Measurements from ENCODE around the gene PLPP2. TPM values are rescaled to one million over a fixed set of nuclear protein-coding genes. Genes with fewer than 3 reads are reported as not detected.

PLPP2 gene
- total RNA-seq, 1 experiment from 2014 or later = 111 TPM

- DNase-seq (ENCODE audit: low spot score) = no peak
Observed at GRCh38 chr19:293436-294110, 2.4 kb upstream of the PLPP2 start.

GRCh38 chr19:292951-293350 lies 1.7 kb upstream of the PLPP2 start:
- no peak for DNase-seq (ENCODE audit: low spot score)

DNA sequence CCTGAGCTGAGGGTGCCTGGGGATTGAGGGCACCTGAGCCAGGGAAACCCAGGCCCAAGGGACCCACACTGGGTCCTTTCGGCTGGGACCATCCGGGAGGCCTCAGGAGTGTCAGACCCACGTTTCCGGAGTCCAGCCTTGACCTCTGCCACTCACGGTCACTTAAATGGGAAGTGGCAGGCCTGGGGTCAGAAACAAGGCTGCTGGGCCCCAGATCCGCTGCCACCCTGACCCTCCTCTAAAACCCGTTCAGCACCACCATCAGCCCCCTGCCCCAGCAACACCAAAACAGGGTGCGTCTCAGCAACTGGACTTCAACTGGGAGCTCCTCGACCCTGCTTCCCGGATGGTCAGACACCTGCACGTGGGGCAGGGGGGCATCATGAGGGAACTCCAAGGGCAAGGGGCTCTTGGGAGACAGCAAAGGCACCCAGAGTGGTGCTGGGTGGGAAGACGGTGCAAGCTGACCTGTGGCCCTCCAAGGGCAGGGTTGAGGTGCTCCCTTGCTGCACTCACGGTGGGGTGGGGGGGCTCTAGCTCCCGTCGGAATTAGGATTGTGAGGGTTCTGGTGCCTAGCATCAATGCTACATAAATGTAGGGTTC lies 1.2 kb upstream of the PLPP2 start:
- DNase-seq (ENCODE audit: low spot score) = no peak

GRCh38 chr19:291561-292280 lies 518 bp upstream of the PLPP2 start:
- no peak for DNase-seq (ENCODE audit: low spot score)

DNA sequence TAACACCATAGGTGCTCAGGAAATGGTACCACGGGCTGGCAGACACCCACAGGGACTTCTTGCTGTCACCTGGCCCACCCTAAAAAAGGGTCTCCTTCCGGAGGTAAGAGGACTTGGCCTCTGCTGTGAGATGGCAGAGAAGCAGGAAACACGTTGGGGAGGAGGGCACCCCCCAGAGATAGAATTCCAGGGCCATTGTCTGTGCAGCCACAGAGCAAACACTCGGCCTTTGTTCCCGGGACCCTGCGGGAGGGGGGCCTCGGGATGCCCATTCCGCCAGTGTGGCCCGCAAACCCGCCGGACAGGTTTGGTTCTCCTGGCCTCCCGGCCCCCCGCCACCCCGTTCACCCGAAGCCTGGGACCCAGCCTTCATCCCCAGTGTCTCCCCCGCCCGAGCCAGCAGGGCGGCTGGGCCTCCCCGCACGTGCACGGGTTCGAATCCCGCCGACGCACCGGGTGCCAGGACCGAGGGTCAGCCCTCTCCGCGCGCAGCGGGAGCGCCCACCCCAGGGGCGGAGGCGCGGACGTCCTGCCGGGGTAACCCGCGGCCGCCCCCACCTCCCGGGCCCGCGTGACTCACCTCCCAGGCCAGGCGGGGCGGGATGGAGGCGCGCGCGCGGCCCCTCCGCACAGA lies 714 bp downstream of the PLPP2 start:
- no peak for DNase-seq (ENCODE audit: low spot score)

DNA sequence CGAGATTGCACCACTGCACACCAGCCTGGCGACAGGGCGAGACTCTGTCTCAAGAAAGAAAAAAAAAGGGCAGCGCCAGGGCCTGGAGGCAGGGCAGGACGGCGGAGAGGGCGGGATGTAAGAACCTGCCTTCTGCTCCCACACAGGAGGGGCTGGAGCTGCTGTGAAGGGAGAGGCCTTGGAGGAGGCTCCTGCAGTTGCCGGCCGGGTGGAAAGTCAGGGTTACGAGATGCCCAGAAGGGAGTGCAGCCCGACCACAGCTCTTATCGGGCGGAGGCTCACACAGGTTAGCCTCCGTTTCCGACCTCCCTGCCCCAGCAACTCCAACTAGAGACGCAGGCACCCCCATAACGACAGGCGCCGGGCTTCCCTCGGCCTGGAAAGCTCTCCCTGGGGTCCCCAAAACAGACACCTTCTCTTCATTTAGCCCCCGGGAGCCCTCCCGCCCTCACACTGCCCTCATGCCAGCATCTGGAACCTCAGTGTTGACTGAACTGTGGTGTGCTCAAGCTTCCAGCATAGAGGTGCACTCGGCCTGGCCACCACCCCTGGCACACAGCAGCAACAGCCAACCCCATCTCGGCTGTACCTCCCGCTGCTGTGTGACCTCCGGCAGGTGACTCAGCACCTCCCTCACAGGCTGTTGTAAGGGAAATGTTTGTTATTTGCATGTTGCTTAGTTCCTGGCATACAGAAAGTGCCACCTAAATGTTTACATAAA lies 1.4 kb downstream of the PLPP2 start:
- peak; percentile 81 for DNase-seq (ENCODE audit: low spot score)

DNA sequence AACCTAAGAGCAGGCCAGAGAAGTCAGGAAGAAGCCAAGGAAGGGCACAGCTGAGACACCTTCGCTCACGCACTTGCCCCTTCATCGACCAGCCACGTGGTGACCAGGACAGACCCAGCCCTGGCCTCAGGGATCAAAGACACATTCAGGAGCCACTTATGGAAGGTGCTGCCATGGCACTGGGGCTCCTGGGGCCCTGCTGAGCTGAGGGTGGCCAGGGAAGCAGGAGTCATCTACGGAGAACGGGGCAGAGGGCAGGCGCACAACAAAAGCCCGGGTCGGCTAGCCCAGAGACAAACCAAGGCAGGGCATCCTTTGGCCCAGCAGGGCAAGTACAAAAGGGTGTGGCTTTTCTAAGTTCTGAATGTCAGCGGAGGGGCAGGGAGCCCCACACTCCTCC lies 2.3 kb downstream of the PLPP2 start:
- DNase-seq (ENCODE audit: low spot score) = no peak

DNA sequence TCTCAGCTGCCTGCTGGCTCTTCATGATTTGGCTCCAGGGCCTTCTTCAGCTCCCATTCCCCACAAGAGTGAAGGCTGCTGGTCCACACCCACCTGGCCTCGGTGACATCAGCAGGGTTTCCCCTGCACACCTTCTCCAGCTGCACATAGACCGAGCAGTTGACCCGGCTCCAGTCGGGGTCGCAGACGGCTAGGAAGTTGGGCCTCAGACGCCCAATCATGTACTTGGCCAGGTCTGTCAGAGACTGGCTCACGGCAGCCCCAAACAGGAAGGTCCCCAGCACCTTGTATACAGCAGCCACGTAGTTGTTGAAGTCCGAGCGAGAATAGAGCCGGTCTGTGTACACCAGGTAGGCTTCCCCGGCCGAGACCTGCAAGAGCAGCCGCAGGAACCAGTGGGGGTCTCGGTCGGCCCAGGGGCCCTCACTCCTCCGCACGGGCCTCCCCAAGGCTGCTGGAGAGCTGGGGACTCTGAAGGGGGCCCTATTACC lies 3.8 kb downstream of the PLPP2 start:
- DNase-seq (ENCODE audit: low spot score) = no peak

DNA sequence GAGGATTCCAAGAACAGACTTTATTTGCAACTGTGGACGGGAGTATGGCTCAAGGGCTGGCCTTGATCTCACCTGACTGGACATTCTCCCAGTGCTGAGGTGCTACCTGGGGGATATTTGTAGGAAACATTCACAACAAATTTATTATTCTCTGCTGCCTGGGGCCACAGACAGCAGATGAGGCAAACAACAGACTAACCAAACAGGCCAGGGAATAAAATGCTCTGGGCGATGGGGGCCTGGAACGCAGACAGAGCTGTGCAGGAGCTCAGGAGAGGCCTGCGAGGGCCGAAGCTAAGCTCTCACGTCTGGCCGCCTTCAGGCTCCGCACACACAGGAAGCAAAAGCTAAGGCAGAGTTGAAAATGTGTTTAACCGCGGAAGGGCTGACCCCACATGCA lies 7.8 kb downstream of the PLPP2 start:
- no peak for DNase-seq (ENCODE audit: low spot score)

DNA sequence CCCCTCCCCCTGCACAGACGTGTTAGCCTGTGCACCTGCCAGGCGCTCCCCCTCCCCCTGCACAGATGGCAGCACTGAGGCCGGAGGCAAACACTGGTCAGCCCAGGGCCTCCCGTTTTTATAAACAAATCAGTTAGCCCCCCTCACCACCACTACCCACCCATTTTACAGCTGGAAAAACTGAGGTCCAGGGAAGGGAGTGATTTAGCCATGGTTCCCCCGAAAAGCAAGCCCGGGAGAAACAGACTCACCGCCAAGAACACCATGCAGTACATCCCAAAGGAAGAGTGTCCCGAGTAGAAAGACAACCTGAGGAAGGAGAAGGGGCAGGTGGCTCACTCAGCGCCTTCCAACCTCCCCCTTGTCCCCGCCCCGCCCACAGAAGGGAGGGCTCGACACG lies 8.7 kb downstream of the PLPP2 start:
- DNase-seq (ENCODE audit: low spot score) = no peak

DNA sequence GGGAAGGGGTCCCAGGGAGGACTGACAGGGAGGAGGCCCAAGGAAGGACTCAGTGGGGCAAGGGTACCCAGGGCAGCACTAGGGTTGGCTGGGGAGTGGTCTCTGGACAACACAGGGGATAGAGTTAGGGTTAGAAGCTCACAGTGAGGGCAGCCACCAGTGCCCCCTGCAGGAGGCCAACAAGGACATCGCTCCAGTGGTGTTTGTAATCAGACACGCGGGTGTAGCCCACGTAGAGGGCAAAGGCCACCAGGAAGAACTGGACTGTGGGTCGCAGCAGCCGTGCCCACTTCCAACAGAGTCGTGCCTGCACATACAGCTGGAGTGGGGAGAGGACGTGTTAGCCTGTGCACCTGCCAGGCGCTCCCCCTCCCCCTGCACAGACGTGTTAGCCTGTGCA lies 9.2 kb downstream of the PLPP2 start:
- DNase-seq (ENCODE audit: low spot score) = no peak

GRCh38 chr19:281156-281853 lies 9.9 kb downstream of the PLPP2 start:
- no peak for DNase-seq (ENCODE audit: low spot score)

GRCh38 chr19:280541-281009 lies 10.6 kb downstream of the PLPP2 start:
- no peak for DNase-seq (ENCODE audit: low spot score)

- no peak for DNase-seq (ENCODE audit: low spot score)
Observed at GRCh38 chr19:279656-280055, 11.5 kb downstream of the PLPP2 start.

GRCh38 chr19:279231-279630 lies 12.0 kb downstream of the PLPP2 start:
- no peak for DNase-seq (ENCODE audit: low spot score)

DNA sequence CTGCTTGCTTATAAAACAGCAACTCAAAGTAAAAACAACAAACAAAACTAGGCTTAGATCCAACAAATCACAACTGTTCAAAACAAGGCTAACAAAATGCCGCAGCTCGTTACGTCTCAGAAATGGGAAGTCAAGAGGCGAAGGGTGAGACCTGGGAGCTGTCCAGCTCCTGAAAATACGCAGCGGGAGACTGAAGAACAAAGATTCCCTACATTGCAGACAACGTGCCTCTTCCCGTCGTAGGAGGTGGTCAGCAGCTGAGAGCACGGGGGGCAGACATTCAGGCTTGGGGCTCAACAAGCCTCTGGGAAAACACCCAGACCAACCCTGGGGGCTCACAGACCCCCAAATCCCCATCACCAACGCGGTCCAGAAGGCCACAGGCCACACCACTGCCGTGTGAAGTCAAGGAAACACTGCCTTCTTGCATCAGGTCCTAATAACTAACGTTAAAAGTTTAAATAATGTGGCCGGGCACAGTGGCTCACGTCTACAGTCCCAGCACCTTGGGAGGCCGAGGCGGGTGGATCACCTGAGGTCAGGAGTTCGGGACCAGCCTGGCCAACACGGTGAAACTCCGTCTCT lies 13.5 kb downstream of the PLPP2 start:
- DNase-seq (ENCODE audit: low spot score) = no peak

- no peak for DNase-seq (ENCODE audit: low spot score)
Observed at GRCh38 chr19:277131-277530, 14.1 kb downstream of the PLPP2 start.

GRCh38 chr19:275958-276646 lies 15.1 kb downstream of the PLPP2 start:
- no peak for DNase-seq (ENCODE audit: low spot score)

GRCh38 chr19:275000-275399 lies 16.2 kb downstream of the PLPP2 start:
- DNase-seq (ENCODE audit: low spot score) = no peak

GRCh38 chr19:273393-273792 lies 17.8 kb downstream of the PLPP2 start:
- DNase-seq (ENCODE audit: low spot score) = no peak

All from H4 (cell line).